ENCODE measurements around the gene NOL9. TPM values are rescaled to one million over a fixed set of nuclear protein-coding genes. Genes with fewer than 3 reads are reported as not detected.

NOL9 gene
- total and polyA plus RNA-seq, 2 of the 13 experiments (the other 11 are each of a cell fraction or from before 2014, with no cell fraction given) = 18.0 to 24.7 TPM

- TF ChIP-seq ZNF678 (CRISPR knock-in tag; IDR thresholded peaks at IDR 0.05) = no peak
- no peak for TF ChIP-seq CENPT (CRISPR knock-in tag; IDR thresholded peaks at IDR 0.05; ENCODE audit: low read depth)
- TF ChIP-seq SKI (IDR thresholded peaks at IDR 0.05; ENCODE audit: partially characterized antibody) = no peak
- TF ChIP-seq NFE2L1 (CRISPR knock-in tag; IDR thresholded peaks at IDR 0.05; ENCODE audit: borderline replicate concordance) = no peak
- peak; percentile 95 for TF ChIP-seq ZFX (CRISPR knock-in tag; IDR thresholded peaks at IDR 0.05; ENCODE audit: low read depth)
- no peak for TF ChIP-seq KLF13 (CRISPR knock-in tag; IDR thresholded peaks at IDR 0.05)
- no peak for TF ChIP-seq ZNF432 (CRISPR knock-in tag; IDR thresholded peaks at IDR 0.05; ENCODE audit: borderline replicate concordance)
- peak; percentile 58 for TF ChIP-seq HNF4A (CRISPR knock-in tag; IDR thresholded peaks at IDR 0.05)
- peak; percentile 76; the same call in 1 of the 2 replicates for TF ChIP-seq MAZ (IDR thresholded peaks at IDR 0.05; ENCODE audit: borderline replicate concordance, low read depth, low read length)
- peak; percentile 58; the same call in 1 of the 2 replicates for TF ChIP-seq MAZ (CRISPR knock-in tag; IDR thresholded peaks at IDR 0.05; ENCODE audit: low read depth)
- TF ChIP-seq SNAPC2 (CRISPR knock-in tag; IDR thresholded peaks at IDR 0.05) = no peak
- TF ChIP-seq CAMTA2 (CRISPR knock-in tag; IDR thresholded peaks at IDR 0.05; ENCODE audit: borderline replicate concordance) = 0 out of 2 replicates have a peak, but pooled peaks have one; percentile 27
- peak; percentile 86 for TF ChIP-seq ISL2 (CRISPR knock-in tag; IDR thresholded peaks at IDR 0.05)
- TF ChIP-seq HMGXB3 (CRISPR knock-in tag; IDR thresholded peaks at IDR 0.05; ENCODE audit: borderline replicate concordance) = peak; percentile 48; the same call in 1 of the 2 replicates
- TF ChIP-seq HOXA9 (CRISPR knock-in tag; IDR thresholded peaks at IDR 0.05; ENCODE audit: borderline replicate concordance) = no peak
- no peak for TF ChIP-seq DDIT3 (CRISPR knock-in tag; IDR thresholded peaks at IDR 0.05)
- peak; percentile 46; the same call in 1 of the 2 replicates for TF ChIP-seq ETV5 (CRISPR knock-in tag; IDR thresholded peaks at IDR 0.05; ENCODE audit: borderline replicate concordance)
- TF ChIP-seq IKZF5 (CRISPR knock-in tag; IDR thresholded peaks at IDR 0.05) = peak; percentile 93; the same call in 1 of the 2 replicates
- TF ChIP-seq ZBTB20 (CRISPR knock-in tag; IDR thresholded peaks at IDR 0.05; ENCODE audit: borderline replicate concordance, low read depth) = 0 out of 2 replicates have a peak, but pooled peaks have one; percentile 65
- no peak for TF ChIP-seq ZNF20 (CRISPR knock-in tag; IDR thresholded peaks at IDR 0.05)
- TF ChIP-seq FOXA3 (CRISPR knock-in tag; IDR thresholded peaks at IDR 0.05) = peak; percentile 48
- TF ChIP-seq NPAS2 (CRISPR knock-in tag; IDR thresholded peaks at IDR 0.05; ENCODE audit: borderline replicate concordance) = no peak
- 0 out of 2 replicates have a peak, but pooled peaks have one; percentile 23 for TF ChIP-seq NFYB (CRISPR knock-in tag; IDR thresholded peaks at IDR 0.05)
- no peak for TF ChIP-seq ATM (IDR thresholded peaks at IDR 0.05; ENCODE audit: borderline replicate concordance)
These were observed at the start of gene NOL9 (continued) for GRCh38 chr1:6554031-6554906.
